DMS79 (cell line): ENCODE results near the gene HSD17B11.
"Not testable (repeated sequence)": the region's sequence is repeated elsewhere in the genome, so short reads cannot be mapped to it uniquely, and the experiment has no call there.

Experiments used
- DNase-seq: peaks from one replicate; lab custom pipeline; 2025; lab: John Stamatoyannopoulos, UW

Gene HSD17B11

DNA sequence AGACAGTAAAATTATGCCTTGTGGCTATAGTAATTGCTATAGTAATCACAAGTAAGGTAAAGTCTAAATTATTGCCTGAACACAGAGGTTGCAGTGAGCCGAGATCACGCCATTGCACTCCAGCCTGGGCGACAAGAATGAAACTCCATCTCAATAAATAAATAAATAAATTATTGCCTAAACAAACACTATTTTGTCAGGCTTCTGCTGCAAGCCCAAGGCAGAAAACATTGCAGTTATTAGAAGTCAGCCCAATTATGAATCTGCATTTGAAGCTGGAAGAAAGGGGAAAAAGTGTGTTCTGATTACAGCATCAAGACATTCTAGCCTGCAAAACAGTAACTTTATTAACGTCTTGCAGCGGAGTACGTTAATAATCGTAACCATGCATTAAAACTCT, 85.4 kb downstream of the HSD17B11 start:
- DNase-seq = no peak

DNA sequence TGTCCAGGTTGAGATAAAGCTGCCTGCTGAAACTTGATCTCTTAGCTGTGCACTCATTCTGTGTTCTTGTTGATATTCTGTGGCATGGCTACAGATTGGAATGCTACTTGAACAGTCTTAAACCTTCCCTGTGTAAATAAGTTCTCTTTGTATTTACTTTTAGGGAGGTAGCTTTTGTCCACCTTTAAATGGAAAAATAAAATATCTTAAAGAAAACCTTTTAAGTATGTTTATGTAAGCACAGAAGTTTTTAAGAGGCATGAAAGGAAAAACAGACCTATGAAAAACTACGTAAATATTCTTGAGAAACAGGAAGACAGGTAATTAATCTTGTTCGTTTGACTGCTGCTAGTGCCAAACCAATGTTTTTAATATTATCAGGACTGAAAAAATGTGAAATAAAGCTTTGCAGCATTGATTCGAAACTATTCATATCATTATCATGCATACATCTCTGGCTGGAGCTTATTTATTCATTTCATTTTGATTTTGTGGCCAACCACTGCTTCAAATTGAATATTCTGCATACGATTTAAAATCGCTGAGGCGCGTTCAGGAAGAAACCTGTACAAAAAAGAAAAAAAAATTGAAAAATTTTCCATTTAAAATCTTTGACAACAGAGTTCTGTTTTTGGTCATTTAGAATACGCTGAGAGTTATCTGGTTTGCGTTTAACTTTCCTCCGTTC, 86.1 kb downstream of the HSD17B11 start:
- DNase-seq = peak; percentile 48

DNA sequence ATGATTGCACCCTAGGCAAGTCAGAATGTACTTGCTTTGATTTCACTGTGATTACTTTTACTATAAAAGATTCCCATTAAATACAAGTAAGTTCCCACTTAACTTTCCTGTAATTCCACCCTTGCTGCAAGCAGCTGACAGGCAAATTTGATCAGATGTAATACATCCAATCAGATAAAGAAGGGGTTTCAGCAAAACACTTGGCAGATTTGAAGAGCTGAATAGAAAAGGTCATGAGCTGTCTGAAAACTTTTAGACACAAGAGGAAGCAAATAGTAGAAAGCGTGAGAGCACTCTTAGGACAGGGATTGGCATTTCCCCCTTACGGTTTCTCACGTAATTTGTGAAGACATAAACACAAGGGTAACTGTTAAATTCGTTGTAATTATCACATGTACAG, 91.1 kb downstream of the HSD17B11 start:
- DNase-seq = no peak

DNA sequence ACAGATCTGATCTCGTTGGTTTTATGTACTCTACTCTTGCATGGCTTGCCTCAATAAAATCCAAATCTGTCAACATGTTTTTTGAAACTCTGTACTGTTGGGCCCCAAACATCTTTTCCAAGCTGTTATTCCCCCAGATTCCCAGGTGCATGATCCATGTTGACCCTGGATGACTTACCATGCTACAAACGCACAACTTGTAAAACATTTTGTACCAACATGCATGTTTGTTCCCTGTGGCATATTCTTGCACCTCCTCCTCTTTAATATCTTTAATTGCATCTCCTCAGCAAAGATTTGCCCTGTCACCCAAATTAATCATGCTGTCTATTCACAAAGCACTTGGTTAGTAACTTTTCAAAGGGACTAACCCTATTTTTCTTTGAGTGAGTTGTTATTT, 92.6 kb downstream of the HSD17B11 start:
- no peak for DNase-seq

DNA sequence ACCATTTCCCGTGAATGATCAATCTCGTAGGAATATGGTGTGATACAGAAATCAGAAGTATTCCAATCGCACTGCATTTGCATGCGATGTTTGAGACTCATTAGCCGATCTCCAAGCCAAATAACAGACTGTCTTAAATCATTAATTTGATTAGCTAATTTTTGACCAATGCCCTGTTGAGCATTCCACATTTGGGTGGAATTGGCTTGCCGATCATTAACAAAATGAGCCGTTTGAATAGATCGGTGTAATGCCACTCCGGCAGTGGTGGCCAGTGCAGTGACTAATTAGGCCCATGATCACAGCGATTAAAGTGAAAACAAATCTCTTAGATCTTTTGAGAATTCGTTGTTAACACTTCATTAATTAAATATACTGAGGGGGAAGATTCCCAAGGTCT, 96.1 kb downstream of the HSD17B11 start:
- not testable (repeated sequence) for DNase-seq

DNA sequence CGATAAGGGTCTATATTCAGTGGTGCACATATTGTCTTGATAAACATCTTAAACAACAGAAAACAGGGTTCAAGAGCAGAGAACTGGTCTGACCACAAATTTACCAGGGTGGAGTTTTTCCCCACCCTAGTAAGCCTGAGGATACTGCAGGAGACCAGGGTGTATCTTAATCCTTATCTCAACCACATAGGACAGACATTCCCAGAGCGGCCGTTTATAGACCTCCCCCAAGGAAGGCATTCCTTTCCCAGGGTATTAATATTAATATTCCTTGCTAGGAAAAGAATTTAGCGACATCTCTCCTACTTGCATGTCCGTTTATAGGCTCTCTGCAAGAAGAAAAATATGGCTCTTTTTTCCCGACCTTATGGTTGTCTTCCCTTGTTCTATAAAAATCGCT, 97.1 kb downstream of the HSD17B11 start:
- DNase-seq = not testable (repeated sequence)

DNA sequence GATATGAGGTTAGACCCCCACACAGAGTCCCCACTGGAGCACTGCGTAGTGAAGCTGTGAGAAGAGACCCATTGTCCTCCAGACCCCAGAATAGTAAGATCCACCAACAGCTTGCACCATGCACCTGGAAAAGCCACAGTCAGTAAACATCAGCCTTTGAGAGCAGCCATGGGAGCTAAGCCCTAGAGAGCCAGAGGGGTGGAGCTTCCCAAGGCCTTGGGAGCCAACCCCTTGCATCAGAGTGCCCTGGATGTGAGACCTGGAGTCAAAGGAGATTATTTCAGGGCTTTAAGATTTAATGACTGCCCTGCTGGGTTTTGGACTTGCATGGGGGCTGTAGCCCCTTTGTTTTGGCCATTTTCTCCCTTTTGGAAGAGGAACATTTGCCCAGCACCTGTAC, 104.0 kb downstream of the HSD17B11 start:
- no peak for DNase-seq
